ENCODE data around the gene NDUFB1. TPM values are rescaled to one million over a fixed set of nuclear protein-coding genes. Genes with fewer than 3 reads are reported as not detected.

The NDUFB1 gene
- total RNA-seq (2014; rRNA removed; shearing (Covaris generic)) = 411 and 423 TPM in 2 replicates
- 73.4 and 172 TPM in 2 replicates for polyA plus RNA-seq (2014; cell fraction: nucleus; rRNA removed)

DNA sequence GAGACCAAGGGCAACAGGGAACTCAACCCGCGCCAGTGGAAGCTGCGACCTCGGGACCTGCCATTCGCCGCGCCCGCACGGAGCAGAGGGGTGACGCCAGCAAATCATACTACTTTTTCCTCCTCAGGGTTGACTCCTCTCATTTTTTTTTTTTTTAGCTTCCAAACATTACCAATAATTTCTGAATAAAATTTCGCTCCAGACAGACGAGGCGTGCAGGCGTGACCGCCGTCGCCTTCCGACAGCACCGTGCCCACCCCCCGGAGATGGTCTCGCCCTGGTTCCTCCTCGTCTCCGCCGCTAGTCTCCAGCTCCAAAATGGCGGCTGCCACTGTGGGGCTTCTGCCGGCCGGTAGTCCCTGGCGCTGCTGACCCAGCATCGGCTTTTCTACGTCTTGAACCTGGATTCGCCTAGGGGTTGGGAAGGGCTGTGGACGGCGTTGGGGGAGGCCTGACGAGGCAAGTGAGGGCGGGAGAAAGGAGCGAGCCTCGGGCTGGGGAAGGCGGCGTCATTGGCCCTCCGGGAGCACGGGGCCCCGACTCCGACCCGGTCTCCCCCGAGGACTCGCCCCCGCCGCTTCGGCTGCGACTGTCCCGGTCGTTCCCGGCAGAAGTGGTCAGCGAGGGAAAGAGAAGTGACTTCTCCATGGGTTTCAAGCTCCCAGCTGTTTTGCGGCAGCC, at the start of gene NDUFB1, which contains the start of gene CPSF2:
Gene NDUFB1, minus strand, starts transcription at position 37 of the 681 bp plus-strand sequence. CDS start 4,069 bp downstream, outside the sequence.
Gene CPSF2, plus strand, starts transcription at position 300 of the 681 bp plus-strand sequence. CDS start 9,016 bp downstream, outside the sequence.
- DNase-seq (ENCODE audit: extremely low read depth, low read depth) = peak; percentile 78

DNA sequence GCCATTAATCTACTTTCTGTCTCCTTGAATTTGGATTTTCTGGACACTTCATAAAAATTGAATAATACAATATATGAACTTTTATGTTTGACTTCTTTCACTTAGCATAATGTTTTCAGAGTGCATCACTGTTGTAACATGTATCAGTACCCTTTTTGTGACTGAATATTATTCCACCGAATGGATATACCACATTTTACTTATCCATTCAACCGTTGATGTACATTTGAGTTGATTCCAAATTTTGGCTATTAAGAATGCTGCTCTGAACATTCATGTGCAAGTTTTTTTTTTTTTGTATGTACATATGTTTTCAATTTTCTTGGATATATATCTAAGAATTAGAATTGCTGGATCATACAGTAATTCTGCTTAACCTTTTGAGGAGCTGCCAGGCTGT, 43.5 kb upstream of the NDUFB1 start:
- DNase-seq (ENCODE audit: extremely low read depth, low read depth) = no peak

DNA sequence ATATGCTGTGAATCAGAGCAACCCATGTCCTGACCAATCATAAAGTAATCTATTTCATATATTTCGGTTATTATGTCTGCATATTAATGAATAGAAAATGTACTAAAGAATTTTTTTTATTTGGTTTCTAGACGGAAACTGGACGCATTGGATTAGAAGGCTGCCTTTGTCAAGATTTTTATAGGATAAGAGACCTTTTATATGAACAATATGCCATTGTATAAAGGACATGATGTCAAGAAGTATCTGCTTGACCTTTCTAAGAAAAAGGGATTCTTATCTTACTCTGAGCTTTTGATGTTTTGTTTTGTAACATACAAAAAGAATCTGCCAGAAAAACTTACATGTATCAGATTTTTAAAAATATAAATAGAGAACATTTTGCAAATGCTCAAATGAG, 40.0 kb upstream of the NDUFB1 start:
- DNase-seq (ENCODE audit: extremely low read depth, low read depth) = no peak

DNA sequence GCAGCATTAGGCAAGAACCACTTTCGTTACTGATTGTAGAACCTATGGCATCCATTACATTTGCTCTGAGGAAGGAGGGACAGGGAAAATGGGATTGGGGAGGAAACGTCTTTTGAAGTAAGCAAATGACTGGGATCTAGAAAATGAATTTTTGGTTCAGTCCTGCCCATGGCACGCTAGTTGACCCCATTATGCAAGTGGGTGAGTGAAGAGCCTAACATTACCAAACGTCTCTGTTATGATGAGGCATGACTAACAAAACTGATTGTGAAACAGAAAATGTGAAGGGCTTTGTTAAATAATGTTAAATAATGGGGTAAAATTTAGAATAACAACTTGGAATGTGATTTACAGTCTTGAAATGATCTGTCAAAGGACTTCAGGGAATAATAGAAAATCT, 39.1 kb upstream of the NDUFB1 start:
- no peak for DNase-seq (ENCODE audit: extremely low read depth, low read depth)

DNA sequence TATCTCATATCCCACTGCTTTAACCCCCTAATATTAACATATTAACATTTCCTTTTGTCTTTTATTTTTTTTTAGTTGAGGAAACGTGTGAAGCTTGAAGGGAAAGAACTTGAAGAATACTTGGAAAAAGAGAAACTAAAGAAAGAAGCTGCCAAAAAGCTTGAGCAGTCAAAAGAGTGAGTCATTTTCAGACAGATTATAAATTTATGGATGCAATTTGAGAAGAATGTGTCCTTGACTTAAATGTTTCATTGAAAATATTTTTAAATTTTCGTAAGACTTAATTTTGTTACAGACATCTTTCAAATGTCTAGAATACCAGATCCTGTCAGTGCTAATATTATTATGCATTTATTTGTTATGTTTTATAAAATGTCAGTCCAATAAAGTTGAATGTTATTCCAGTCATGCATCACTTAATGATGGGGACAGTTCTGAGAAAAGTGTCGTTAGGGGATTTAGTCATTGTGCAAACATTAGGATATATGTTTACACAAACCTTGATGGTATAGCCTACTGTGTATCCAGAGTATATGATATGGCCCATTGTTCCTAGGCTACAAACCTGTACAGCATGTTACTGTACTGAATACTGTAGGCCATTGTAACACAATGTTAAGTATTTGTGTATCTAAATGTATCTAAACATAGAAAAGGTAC, 32.9 kb upstream of the NDUFB1 start:
- DNase-seq (ENCODE audit: extremely low read depth, low read depth) = no peak

DNA sequence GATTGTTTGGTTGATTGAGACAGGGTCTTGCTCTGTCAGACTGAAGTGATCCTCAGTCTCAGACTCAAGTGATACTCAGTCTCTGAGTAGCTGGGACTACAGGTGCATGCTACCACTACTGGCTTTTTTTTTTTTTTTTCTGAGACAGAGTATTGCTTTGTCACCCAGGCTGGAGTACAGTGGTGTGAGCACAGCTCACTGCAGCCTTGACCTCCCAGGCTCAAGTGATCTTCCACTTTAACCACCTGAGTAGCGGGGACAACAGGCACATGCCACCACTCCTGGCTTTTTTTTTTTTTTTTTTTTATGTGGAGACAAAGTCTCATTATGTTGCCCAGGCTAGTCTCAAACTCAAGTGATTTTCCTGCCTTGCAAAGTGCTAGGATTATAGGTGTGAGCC, 32.1 kb upstream of the NDUFB1 start:
- no peak for DNase-seq (ENCODE audit: extremely low read depth, low read depth)

DNA sequence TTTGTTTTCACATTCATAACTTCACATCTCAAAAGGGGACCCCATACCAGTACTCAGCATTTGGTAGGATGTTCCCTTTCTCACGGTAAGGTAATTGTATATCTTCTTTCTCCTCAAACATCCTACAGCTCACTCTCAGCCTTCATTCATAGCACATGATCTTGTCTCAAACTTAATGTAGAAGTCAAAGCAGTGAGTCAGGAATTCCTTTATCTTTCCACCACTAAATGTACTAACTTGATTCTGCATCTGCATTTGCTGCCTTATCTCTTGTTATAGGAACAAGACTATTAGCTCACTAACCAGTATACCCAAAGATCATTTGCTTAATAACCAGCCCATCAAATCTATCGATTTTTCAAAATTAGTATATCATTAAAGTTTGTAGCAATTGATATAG, 23.2 kb upstream of the NDUFB1 start:
- DNase-seq (ENCODE audit: extremely low read depth, low read depth) = no peak

DNA sequence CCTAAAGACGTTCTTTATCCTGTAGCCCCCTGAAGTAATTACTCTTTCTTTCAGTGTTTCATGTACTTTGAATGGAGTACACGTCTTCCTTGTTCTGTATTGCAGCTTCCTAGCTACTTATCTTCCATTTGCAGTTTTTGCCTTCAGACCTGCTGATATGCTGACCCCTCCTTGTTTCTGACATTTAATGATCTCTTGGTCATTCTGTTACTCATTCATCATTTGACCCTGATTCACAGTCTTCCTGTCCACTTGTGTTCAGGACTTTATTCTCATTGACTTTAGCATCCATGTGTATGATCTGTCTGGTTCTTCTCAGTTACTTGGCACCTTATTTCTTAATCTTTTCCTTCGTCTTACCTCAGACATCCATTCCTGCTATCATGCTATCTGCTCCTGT, 22.5 kb upstream of the NDUFB1 start:
- no peak for DNase-seq (ENCODE audit: extremely low read depth, low read depth)

DNA sequence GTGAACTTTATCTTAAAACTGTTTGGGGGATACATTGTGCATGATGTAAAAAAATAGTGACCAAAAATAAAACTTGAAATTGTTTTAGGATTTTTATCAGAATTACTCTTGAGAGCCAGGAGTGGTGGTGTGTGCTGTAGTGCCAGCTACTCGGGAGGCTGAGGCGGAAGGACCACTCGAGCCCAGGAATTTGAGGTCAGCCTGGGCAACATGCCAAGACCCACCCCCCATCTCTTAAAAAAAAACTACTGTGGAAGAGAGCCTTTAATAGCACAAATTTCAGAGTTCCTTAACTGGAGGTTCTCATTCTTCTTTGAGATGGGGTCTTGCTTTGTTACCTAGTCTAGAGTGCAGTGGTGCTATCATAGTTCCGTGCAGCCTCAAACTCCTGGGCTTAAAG, 21.8 kb upstream of the NDUFB1 start:
- DNase-seq (ENCODE audit: extremely low read depth, low read depth) = no peak

DNA sequence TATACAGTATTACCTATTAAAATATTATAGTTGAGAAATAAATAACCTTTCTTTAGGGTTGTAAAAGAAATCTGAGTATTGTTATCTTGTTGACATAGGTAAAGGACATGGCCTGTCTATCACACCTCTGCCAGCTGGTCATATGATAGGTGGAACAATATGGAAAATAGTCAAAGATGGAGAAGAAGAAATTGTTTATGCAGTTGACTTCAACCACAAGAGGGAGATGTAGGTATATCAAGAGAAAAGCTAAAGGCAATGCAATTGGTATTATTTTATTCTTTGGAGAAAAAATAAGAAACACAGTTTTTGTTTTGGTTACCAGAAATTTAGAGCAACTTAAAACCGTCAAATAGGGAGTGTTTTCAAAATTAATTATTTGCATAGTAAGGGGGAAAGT, 13.8 kb upstream of the NDUFB1 start:
- peak; percentile 26 for DNase-seq (ENCODE audit: extremely low read depth, low read depth)

DNA sequence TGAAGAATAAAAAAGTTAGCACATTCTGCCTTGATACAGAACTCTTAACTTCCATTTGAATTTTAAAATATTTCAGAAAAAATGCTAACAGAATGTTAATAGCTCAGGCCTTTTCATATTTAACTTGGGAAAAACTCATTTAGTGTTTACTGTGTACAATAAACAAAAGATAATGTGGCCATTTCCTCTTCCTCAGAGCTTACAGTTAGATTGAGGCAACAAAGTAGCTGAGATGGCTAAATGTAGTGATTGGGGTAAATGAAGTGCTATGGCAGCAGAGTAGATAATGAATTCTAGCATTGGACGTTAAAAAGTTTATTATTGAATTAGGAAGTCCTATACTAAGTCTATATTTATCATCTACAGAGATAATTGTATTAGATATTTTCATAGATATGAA, 12.9 kb upstream of the NDUFB1 start:
- DNase-seq (ENCODE audit: extremely low read depth, low read depth) = no peak

DNA sequence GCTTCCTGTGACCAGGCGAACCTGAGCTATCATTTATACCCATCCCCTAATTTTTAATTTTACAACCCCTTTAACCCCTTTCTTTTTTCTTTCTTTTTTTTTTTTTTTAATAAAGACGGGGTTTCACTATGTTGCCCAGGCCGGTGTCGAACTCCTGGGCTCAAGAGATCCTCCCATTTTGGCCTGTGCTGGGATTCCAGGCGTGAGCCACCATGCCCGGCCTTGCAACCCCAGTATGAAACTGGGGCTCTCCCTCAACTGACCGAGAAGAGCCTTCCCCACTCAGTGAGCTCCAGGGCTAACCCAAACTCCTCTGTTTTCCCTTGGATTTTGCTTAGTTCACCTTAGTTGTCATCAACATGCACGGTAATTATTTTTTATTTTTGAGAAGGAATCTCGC, 1.3 kb upstream of the NDUFB1 start:
- DNase-seq (ENCODE audit: extremely low read depth, low read depth) = no peak

DNA sequence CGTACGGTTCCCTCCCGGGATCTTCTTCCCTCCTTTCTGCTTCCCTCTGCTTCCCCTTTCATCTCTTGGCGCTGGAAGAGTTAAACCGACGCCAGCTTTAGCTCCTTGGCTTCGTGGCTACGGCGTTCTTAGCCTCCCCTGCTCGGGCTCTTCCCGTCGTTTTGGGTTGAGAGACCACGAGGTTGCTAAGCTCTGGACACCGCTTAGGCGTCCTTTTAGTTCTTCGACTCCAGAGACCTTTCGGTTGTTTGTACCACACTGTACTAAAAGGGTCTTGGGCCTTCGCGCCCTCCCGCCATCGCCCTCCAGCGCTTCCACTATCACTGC, 808 bp upstream of the NDUFB1 start:
- DNase-seq (ENCODE audit: extremely low read depth, low read depth) = peak; percentile 15

DNA sequence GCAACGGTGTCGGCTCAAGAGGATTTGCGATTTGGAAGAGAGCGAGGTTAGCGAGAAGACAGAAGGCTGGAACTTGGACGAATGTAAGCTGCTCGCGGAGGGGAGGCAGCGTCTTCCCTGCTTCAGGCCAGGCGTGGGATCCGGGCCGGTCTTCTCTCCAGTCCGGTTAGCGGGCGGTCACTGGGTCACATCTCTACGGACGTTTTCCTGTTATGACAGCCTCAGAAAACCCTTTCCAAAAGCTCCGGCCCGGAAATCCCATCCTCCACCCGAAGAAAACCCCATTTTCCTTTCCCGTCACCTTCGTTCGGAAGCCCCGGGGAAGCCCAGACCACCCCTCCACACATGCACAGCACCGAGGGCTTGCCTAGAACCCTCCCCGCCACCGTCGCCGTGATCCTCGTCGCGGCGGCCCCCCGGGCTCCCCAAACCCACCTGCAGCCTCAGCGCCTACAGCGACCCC, 268 bp downstream of the NDUFB1 start:
- no peak for DNase-seq (ENCODE audit: extremely low read depth, low read depth)

DNA sequence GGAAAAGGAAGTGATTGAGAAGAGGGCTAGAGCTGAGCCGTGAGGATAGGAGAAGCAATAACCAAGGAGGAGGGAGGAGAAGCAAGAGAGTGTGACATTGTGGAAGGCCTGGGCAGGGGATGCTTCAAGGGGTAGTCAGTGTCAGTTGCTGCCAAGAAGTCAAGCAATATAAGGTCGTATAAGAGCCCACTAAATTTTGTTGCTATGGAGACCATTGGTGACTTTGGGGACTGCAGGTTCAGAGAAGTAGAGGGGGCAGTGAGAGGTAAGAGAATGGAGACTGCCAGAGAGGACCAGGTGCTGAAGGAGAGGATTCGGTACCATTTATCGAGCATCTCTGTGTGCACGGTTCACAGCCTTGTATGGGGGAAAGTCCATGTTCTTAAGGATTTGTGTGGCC, 12.0 kb downstream of the NDUFB1 start:
- no peak for DNase-seq (ENCODE audit: extremely low read depth, low read depth)

DNA sequence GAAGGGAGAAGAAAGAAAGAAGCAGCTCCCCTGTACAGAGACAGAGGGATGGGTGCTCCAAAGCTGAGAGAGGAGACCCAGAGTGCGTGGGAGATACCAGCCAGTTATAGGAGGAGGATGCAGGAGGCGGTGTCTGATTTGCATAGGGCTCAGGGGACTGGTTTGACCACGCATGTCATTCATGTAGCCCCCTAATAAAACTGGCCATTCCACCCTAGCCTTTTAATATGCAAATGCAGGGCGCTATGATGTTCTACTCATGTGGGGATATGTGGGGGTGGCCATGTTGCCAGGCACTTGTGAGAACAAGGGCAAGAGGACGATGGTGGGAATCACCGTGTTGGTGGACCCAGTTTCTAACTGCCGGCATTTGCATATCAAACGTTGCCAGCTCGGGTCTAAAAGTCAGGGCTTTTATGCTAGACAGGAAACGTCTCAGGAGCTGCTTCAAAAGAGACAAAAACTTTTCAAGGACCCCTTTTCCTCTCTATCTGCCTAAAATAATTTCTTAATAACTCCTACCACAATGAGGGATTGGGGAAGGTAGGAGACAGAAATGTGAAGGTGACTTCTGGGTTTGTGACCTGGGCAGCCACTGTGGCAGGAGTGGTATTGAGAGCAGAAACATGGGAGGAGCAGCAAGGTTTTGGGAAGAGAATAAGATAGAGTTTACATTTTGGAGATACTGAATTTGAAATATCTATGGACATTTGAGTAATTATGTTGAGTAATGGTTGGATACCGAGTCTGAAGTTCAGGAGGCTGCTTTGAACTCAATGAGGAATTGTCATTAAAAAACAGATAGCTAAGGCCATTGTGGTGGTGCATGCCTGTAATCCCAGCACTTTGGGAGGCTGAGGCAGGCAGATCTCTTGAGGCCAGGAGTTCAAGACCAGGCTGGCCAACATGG, 12.9 kb downstream of the NDUFB1 start:
- DNase-seq (ENCODE audit: extremely low read depth, low read depth) = no peak

DNA sequence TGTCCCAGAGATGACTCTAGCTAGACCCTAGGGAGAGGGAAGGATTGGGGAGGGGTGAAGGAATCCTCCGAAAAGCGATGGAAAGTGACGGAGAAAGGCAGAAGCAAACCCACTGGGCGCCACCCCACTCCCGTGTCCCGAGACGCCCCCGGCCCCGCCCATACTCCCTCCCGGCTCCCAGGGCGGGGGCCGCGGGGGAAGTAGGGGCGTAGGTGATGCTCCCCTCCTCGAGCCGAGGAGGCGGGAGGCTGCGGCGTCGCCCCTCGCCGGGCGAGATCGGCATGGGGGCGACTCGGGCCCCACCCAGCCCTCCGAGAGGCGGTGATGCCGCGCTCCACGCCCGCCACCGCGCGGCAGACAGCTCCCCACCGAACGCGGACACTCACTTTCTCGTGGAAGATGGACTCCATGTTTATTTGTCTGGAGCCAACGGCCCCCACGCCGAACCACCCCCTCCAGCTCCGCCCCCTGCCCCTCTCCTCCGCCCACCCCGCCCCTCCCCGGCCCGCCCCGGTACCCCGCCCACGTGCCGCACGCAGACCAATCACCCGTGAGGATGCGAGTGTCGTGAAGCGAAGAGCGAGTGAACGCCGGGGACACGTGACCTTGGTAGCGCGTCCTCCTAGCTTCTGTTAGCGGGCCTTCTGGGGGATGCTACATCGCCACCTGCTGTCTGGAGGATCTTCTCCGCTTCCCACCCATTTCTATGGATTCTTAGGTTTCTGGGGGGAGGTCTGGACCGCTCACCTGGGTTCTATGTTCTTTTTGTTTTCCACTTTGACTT, 15.2 kb downstream of the NDUFB1 start, which contains the start of gene ATXN3:
Gene ATXN3, minus strand, starts transcription at position 440 of the 784 bp plus-strand sequence. Its CDS starts 30 bp downstream, at position 410.
- peak; percentile 99 for DNase-seq (ENCODE audit: extremely low read depth, low read depth)

DNA sequence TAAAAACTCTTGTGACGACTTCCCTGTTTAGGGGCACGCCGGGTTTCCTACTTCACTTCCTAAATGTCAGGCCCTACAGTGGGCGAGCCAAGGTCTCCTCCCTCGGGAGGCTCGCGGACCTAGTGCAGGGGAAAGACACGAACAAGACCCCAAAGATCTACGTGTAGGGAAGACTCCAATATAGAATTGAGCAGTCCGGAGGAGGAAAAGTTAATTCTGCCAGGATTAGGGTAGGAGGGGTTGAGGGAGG, 15.7 kb downstream of the NDUFB1 start:
- DNase-seq (ENCODE audit: extremely low read depth, low read depth) = no peak

DNA sequence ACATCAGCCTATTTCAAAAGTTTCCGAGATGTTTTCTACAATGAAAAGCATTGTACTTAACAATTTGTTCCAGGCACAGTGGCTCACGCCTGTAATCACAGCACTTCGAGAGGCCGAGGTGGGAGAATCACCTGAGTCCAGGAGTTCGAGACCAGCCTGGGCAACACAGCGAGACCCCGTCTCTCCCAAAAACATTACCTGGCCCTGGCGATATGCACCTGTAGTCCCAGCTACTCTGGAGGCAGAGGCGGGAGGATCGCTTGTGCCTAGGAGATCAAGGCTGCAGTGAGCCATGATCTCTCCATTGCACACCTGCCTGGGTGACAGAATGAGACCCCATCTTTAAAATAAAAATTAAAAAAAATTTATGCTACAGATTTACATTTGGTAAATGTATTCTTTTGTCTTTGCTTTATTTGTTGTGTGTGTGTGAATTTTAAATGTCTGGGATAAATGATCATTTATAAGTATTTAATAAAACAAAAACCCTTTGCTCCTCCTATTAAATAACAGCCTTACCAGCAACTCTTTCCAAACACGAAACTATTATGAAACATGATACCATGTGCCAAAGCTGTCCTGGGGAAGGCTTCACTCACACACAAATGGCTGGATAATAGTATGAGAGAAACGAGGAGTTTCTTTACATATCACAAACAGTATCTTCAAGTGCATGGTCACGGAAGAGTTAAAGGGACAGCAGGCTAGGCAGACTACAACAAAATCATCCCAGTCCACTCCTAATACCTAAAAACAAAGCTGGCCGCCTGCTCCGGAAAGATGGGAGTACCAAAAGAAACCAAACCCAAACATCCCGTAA, 16.2 kb downstream of the NDUFB1 start:
- DNase-seq (ENCODE audit: extremely low read depth, low read depth) = no peak

All from NCI-H460 (cell line).